HG03521 (cell line): Measurements from ENCODE around the gene LIN28A.
A peak's percentile ranks its signal among the peaks of the same experiment; 100 is the strongest.

Experiments
- ATAC-seq: cut with Tn5 transposase; IDR thresholded peaks from one replicate; pipeline ENCODE4 v1.9.1; 2021; ENCODE audit warnings: mild to moderate bottlenecking, moderate library complexity; ENCODE audit not compliant: unreplicated experiment

LIN28A gene

GRCh38 chr1:26432793-26433192 lies 22.2 kb downstream of the LIN28A start:
- no peak for ATAC-seq

GRCh38 chr1:26434161-26434752 lies 23.6 kb downstream of the LIN28A start:
- ATAC-seq = no peak

GRCh38 chr1:26438041-26438440 lies 27.4 kb downstream of the LIN28A start:
- no peak for ATAC-seq

GRCh38 chr1:26440259-26440658 lies 29.6 kb downstream of the LIN28A start:
- ATAC-seq = no peak

GRCh38 chr1:26449868-26450267 lies 39.3 kb downstream of the LIN28A start:
- no peak for ATAC-seq

- no peak for ATAC-seq
These were observed 40.3 kb downstream of the LIN28A start for GRCh38 chr1:26450908-26451307.

- ATAC-seq = no peak
These were observed 42.0 kb downstream of the LIN28A start for GRCh38 chr1:26452459-26453183.

- ATAC-seq = no peak
These were observed 48.5 kb downstream of the LIN28A start for GRCh38 chr1:26459148-26459547.

GRCh38 chr1:26459573-26460031 lies 49.0 kb downstream of the LIN28A start:
- ATAC-seq = no peak

- no peak for ATAC-seq
These were observed 58.3 kb downstream of the LIN28A start for GRCh38 chr1:26468911-26469310.

GRCh38 chr1:26469558-26469957 lies 58.9 kb downstream of the LIN28A start:
- ATAC-seq = no peak

GRCh38 chr1:26470878-26471497 lies 60.4 kb downstream of the LIN28A start:
- ATAC-seq = no peak

GRCh38 chr1:26471498-26472319 lies 61.1 kb downstream of the LIN28A start:
- ATAC-seq = peak; percentile 2

- peak; percentile 38 for ATAC-seq
These were observed 61.8 kb downstream of the LIN28A start, which contains the start of gene HMGN2 for GRCh38 chr1:26472320-26472900. TSS of gene HMGN2 (plus strand) at chr1:26472440. CDS start at chr1:26472613, 173 bp downstream.

GRCh38 chr1:26472901-26473845 lies 62.6 kb downstream of the LIN28A start:
- ATAC-seq = peak; percentile 76

- ATAC-seq = no peak
These were observed 64.2 kb downstream of the LIN28A start for GRCh38 chr1:26474818-26475217.

GRCh38 chr1:26475989-26476388 lies 65.4 kb downstream of the LIN28A start:
- ATAC-seq = no peak

- ATAC-seq = no peak
These were observed 66.3 kb downstream of the LIN28A start for GRCh38 chr1:26476958-26477357.

GRCh38 chr1:26477446-26478152 lies 67.0 kb downstream of the LIN28A start:
- ATAC-seq = no peak
